HG02798 (cell line): ENCODE measurements around the gene AKAP14.
"Not testable (repeated sequence)": the region's sequence is repeated elsewhere in the genome, so short reads cannot be mapped to it uniquely, and the experiment has no call there.

Experiments
- ATAC-seq: cut with Tn5 transposase; IDR thresholded peaks from one replicate; pipeline ENCODE4 v1.9.1; 2021; ENCODE audit warnings: mild to moderate bottlenecking; ENCODE audit not compliant: unreplicated experiment, poor library complexity

AKAP14 gene

DNA sequence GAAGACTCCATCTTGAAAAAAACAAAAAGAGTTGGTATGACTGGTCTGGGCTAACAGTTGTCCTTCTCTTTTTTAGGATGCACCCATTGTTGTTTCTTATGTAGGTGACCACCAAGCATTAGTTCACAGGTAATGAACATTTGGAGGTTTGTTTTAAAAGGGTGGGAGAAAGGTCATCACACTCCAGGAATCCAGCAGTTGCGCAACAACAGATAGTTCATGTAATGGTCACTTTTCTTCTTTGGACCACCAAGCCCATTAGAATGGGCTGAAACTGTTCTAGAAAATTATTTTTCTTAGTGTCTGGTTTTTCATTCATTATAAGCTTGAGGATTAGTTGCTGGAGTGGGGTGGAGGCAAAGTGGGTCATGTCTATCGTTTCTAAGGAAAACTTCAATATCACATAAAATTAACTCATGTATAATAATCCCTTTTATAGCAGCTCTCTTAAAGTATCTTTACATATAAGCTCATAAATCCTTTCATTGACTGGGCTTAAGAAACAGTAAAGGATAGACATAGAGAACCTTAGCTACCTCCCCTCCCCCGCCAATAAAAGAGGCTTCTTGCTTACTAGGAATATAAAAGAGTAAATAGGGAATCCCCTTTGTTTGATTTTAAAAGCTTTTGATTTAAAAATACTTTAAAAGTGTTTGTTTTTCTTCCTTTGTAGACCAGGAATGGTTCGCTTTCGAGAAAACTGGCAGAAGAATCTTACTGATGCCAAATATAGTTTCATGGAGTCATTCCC, 24.3 kb downstream of the AKAP14 start:
- no peak for ATAC-seq

DNA sequence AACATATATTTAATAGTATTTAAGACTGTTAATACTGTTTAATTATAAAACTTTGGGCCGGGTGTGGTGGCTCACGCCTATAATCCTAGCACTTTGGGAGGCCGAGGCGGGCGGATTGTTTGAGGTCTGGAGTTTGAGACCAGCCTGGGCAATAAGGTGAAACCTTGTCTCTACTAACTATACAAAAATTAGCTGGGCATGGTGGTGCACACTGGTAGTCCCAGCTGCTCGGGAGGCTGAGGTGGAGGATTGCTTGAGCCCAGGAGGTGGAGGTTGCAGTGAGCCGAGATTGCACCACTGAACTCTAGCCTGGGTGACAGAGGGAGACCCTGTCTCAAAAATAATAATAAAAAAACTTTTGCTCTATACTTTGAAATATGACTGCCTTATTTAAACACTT, 26.7 kb downstream of the AKAP14 start:
- ATAC-seq = not testable (repeated sequence)

- ATAC-seq = no peak
Observed at GRCh38 chrX:119935215-119935874, 39.7 kb downstream of the AKAP14 start.

DNA sequence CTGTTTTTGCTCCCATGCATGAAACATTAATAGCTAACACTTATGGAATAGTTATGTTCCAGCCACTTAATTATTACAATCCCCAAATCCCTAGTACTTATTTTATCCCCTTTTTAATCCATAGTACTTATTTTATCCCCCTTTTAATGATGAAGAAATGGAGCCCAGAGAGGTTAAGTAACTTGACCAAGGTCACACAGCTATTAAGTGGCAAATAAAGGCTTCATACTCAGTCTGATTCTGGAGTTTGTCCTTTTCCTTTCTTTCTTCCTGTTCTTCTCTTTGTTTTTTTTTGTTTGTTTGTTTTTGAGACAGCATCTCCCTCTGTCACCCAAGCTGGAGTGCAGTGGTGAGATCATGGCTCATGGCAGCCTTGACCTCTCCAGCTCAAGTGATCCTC, 45.6 kb downstream of the AKAP14 start:
- no peak for ATAC-seq

DNA sequence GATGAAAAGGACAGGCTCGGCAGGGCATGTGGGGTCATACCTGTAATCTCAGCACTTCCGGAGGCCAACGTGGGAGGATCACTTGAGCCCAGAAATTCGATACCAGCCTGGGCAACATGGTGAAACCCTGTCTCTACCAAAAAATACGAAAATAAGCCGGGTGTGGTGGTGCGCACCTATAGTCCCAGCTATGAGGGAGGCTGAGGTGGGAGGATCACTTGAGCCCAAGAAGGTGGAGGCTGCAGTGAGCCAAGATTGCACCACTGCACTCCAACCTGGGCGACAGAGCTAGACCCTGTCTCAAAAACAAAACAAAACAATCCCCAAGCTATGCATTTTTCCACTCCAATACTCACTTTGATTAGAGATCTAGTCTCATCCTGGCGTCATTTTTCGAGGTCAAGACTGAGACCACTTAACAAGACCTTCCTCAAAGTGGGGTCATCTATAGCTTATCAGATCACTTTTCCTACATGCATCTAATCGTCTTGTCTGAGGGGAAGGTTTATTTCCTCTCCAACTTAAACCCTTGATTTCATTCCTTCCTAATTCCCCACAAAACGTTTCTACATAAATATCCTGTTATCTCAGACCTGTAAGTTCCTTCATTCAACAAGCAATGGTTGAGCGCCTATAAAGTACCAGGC, 46.6 kb downstream of the AKAP14 start:
- ATAC-seq = no peak

DNA sequence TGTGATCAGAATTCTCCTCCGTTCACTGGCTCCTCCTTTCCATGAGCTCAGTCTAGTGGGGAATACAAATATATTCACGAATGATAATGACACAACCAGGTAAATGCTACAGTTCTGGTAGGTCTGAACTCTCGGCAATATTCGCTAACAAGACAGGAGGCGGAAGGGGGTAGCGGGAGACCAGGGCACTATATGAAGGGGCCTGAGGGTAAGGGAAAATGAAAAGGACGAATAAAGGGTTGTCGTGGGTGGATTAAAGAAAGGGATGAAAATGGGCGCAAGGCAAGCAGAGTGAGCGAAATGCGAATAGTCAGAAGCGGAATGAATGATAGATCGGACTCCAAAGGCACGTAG, 47.1 kb downstream of the AKAP14 start:
- peak; percentile 1 for ATAC-seq

DNA sequence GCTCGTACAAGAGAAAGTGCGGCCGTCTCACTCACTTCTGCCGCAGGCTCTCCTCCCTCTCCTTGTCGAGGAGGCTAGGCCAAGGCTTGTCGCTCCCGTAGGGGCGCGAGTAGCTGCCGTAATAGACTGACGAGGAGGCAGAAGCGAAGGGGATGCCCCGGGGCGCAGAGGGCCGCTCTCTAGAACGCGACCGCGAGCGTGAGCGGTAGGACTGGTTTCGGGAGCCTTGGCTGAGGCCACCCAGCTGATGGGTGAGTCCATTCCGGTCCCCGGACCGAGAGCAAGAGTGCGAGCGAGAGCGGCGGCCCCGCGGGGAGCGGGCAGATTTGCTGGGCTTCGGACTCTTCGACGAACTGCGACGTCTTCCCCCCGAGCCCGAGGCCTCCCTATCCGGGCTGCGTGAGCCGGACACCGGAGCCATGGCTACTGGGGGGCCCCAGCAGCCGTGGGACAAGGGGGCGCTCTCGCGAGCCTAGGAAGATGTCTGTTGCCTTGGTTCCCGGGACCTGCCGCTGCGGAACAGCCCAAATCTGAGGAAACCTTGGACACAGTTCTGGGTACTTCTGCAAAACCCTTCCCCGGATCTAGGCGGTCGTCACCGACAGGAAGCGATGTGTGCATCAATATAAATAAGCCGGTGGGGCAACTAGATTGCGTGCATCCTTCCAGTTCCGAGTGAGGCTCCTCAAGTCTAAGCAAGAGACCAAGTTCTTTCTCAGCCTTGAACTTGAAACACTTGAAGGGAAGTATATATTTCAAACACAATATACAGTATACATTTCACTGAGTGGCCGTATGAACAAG, 47.7 kb downstream of the AKAP14 start, which contains the start of gene NKAP:
TSS of gene NKAP (minus strand) at position 567 of the 804 bp plus-strand sequence. CDS start at position 421, 146 bp downstream.
- ATAC-seq = peak; percentile 86

DNA sequence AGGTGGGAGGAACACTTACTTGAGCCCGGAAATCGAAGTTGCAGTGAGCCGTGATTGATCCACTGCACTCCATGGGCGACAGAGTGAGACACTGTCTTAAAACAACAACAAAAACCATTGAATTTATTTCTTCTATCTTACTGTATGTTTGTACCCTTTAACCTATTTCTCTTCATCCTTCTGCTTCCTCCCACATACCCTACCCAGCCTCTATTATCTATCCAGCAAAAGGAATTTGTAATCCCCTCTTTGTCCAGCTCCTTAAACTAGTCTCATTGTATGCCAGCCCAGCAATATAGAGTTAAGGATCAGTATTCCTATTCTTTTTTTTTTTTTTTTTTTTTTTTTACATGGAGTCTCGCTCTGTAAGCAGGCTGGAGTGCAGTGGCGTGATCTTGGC, 49.8 kb downstream of the AKAP14 start:
- no peak for ATAC-seq

DNA sequence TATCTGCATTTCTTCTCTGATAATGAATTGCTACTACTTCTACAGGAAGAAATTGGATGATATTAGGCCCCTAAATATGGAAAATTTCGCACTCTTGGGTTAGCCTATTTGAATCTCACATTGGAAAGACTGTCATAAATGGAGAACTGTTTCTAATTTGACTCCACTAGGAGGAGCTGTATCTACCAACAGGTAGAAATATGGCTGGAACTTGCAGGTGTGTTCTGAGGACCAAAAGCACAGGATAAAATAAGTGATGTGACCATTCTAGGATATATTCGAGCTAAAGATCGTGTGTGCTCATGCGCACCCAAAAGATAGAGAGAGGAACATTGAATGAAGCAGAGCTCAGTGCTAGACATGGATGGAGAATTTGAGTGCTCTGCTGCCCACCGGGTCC, 52.7 kb downstream of the AKAP14 start:
- no peak for ATAC-seq

DNA sequence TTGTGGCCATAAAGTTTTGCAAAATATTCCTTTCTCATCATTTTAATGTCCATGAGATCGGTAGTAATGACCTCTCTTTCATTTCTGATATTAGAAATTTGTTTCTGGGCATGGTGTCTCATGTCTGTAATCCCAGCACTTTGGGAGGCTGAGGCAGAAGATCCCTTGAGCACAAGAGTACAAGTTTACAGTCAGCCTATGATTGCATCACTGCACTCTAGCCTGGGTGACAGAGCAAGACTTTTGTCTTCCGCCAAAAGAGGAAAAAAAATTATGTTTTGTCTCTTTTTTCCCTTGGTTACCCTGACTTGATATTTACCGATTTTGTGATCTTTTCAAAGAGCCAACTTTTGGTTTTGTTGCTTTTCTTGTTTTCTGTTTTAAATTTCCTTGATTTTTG, 58.7 kb downstream of the AKAP14 start:
- ATAC-seq = no peak

DNA sequence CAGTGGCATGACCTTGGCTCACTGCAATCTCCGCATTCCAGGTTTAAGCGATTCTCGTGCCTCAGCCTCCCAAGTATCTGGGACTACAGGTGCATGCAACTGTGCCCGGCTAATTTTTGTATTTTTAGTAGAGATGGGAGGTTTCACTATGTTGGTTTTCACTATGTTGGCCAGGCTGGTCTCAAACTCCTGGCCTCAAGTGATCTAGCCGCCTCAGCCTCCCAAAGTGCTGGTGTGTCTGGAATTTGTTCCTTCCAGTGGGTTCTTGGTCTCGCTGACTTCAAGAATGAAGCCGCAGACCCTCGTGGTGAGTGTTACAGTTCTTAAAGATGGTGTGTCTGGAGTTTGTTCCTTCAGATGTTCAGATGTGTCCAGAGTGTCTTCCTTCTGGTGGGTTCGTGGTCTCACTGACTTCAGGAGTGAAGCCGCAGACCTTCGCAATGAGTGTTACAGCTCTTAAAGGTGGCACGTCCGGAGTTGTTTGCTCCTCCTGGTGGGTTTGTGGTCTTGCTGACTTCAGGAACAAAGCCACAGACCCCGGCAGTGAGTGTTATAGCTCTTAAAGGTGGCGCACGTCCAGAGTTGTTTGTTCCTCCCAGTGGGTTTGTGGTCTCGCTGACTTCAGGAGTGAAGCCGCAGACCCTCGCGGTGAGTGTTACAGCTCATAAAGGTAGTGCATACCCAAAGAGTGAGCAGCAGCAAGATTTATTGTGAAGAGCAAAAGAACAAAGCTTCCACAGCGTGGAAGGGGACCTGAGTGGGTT, 60.3 kb downstream of the AKAP14 start:
- not testable (repeated sequence) for ATAC-seq

GRCh38 chrX:119960625-119961024, 64.9 kb downstream of the AKAP14 start:
- no peak for ATAC-seq

DNA sequence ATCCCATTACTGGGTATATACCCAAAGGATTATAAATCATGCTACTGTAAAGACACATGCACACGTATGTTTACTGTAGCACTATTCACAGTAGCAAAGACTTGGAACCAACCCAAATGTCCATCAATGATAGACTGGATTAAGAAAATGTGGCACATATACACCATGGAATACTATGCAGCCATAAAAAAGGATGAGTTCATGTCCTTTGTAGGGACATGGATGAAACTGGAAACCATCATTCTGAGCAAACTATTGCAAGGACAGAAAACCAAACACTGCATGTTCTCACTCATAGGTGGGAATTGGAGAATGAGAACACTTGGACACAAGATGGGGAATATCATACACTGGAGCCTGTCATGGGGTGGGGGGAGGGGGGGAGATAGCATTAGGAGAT, 71.1 kb downstream of the AKAP14 start:
- ATAC-seq = not testable (repeated sequence)
